B cell (primary cell): ENCODE data around the gene TENT4B. TPM values are rescaled to one million over a fixed set of nuclear protein-coding genes. Genes with fewer than 3 reads are reported as not detected.

Experiments
- ATAC-seq: fragments of 200-7000 bp; cut with Tn5 transposase; one replicate; pipeline ENCODE4 v1.10.0; 2021; ENCODE audit warnings: low read depth, mild to moderate bottlenecking, moderate number of reproducible peaks, moderate library complexity
- CTCF ChIA-PET: fragments of 350-600 bp; sonication (Branson Sonifier 250); formaldehyde crosslinking; loops from one replicate; lab custom pipeline; 2021; ENCODE audit warnings: antibody characterized with exemption, inconsistent platforms; lab: Charles Lee
- POLR2A ChIA-PET: fragments of 350-600 bp; sonication (Branson Sonifier 250); formaldehyde crosslinking; loops from one replicate; lab custom pipeline; 2021; ENCODE audit warnings: antibody characterized with exemption; lab: Charles Lee
- DNase-seq: peaks from one replicate; pipeline ENCODE4 v3.0.0; 2013
- H2AFZ ChIP-seq: 2 replicates; pipeline ENCODE4 v1.6.1; 2012; ENCODE audit warnings: mild to moderate bottlenecking, low read depth, low read length; ENCODE audit not compliant: insufficient read depth, poor library complexity, severe bottlenecking
- H3K27ac ChIP-seq, 2 donors: 1 replicate in 1 of 2; 2 replicates in 1 of 2; pipeline ENCODE4 v1.5.1; 2012 to 2013; ENCODE audit warnings: low read length in 2 of 2, mild to moderate bottlenecking in 2 of 2, moderate library complexity in 1 of 2
- H3K27me3 ChIP-seq, 4 experiments: fragments of 200-600 bp in 1 of 4; sonication (generic) in 1 of 4; replicated peaks in 1 of 4; 1 replicate in 2 of 4; 2 replicates in 2 of 4; pipeline versions ENCODE4 v1.6.1 to v1.7.0; 2013 to 2016; ENCODE audit warnings: low read length in 3 of 4, mild to moderate bottlenecking in 2 of 4, mixed read lengths in 1 of 4, moderate library complexity in 1 of 4; ENCODE audit not compliant: insufficient read depth in 4 of 4, control insufficient read depth in 3 of 4; ENCODE audit errors: control extremely low read depth in 1 of 4
- H3K36me3 ChIP-seq, 2 experiments: replicated peaks in 1 of 2; 1 replicate in 1 of 2; 2 replicates in 1 of 2; pipeline versions ENCODE4 v1.6.1 to v1.7.1; 2013; ENCODE audit warnings: low read length in 1 of 2; ENCODE audit not compliant: insufficient read depth in 2 of 2, control insufficient read depth in 1 of 2; ENCODE audit errors: control extremely low read depth in 1 of 2, extremely low read depth in 1 of 2
- H3K4me1 ChIP-seq, 2 donors: fragments of 200-600 bp in 1 of 2; sonication (generic) in 1 of 2; 1 replicate in 1 of 2; 2 replicates in 1 of 2; pipeline versions ENCODE4 v1.5.1 to v1.6.1; 2013 to 2017; ENCODE audit warnings: low read length in 2 of 2; ENCODE audit not compliant: control insufficient read depth in 2 of 2, insufficient read depth in 2 of 2
- H3K4me2 ChIP-seq: replicated peaks from 2 replicates; pipeline ENCODE3; 2012; ENCODE audit warnings: mild to moderate bottlenecking, low read depth, low read length; ENCODE audit not compliant: poor library complexity, severe bottlenecking
- H3K4me3 ChIP-seq, 5 experiments: fragments of 200-600 bp in 1 of 5; sonication (generic) in 1 of 5; 1 replicate in 3 of 5; 2 replicates in 2 of 5; pipeline versions ENCODE4 v1.5.1 to v1.7.0; 2011 to 2016; ENCODE audit warnings: low read length in 4 of 5, mild to moderate bottlenecking in 4 of 5, low read depth in 2 of 5, control low read depth in 1 of 5, moderate library complexity in 1 of 5; ENCODE audit not compliant: insufficient read depth in 1 of 5; ENCODE audit errors: control extremely low read depth in 1 of 5, extremely low read depth in 1 of 5
- H3K79me2 ChIP-seq: fragments of 200-600 bp; sonication (generic); one replicate; pipeline ENCODE4 v1.6.0; 2016; ENCODE audit warnings: low read length; ENCODE audit not compliant: control insufficient read depth, insufficient read depth
- H3K9ac ChIP-seq: fragments of 200-600 bp; sonication (generic); 2 replicates; pipeline ENCODE4 v1.6.1; 2017; ENCODE audit warnings: mild to moderate bottlenecking, low read length, moderate library complexity
- H3K9me3 ChIP-seq, 3 donors: one replicate each; pipeline versions ENCODE4 v1.6.1 to v1.7.1; 2013; ENCODE audit warnings: low read length in 2 of 3; ENCODE audit not compliant: control insufficient read depth in 2 of 3, insufficient read depth in 1 of 3; ENCODE audit errors: control extremely low read depth in 1 of 3
- H4K20me1 ChIP-seq: 2 replicates; pipeline ENCODE4 v1.6.0; 2012; ENCODE audit warnings: mild to moderate bottlenecking, low read length; ENCODE audit not compliant: insufficient read depth, control insufficient read depth, poor library complexity, severe bottlenecking
- H3K27ac Mint-ChIP-seq: one replicate; pipeline ENCODE4 v1.8.0; 2021; ENCODE audit warnings: mixed read lengths
- H3K27me3 Mint-ChIP-seq: one replicate; pipeline ENCODE4 v1.8.0; 2021; ENCODE audit warnings: mixed read lengths
- H3K4me1 Mint-ChIP-seq: one replicate; pipeline ENCODE4 v1.8.0; 2021; ENCODE audit warnings: mixed read lengths
- H3K4me3 Mint-ChIP-seq: one replicate; pipeline ENCODE4 v1.8.0; 2021; ENCODE audit warnings: mixed read lengths
- H3K9me3 Mint-ChIP-seq: one replicate; pipeline ENCODE4 v1.8.0; 2022; ENCODE audit warnings: mixed read lengths; ENCODE audit not compliant: insufficient read depth
- EZH2 ChIP-seq: IDR thresholded peaks from 2 replicates; pipeline ENCODE4 v1.6.1; 2012; ENCODE audit warnings: borderline replicate concordance, low read depth, mild to moderate bottlenecking, moderate library complexity, low read length; ENCODE audit not compliant: insufficient read depth, poor library complexity, severe bottlenecking
- WGBS: methylation state at CpG from one replicate; pipeline ENCODE4 v1.1.5; 2013; ENCODE audit warnings: missing lambda C conversion rate; ENCODE audit not compliant: insufficient coverage; 5-methylcytosine and 5-hydroxymethylcytosine counted together
- intact Hi-C: fragments of 100-400 bp; cut with micrococcal nuclease; formaldehyde crosslinking; loops from one replicate; pipeline ENCODE4 v1.10.0; 2022
- polyA plus RNA-seq: library from polyadenylated mRNA; depleted of rRNA; stranded (reverse); fragments of >200 nt; gene quantifications from 2 replicates; pipeline ENCODE4 v1.2.3, GENCODE V29; 2012
- total RNA-seq, 2 donors: library from RNA; stranded (reverse); fragments of 120-200 nt in 1 of 2; gene quantifications; 1 replicate in 1 of 2; 2 replicates in 1 of 2; pipeline versions ENCODE4 v1.2.3 to v1.2.4, GENCODE V29; 2013 to 2022
- TF ChIP-seq, protein P1 (sequence below): fragments of 200-600 bp; IDR thresholded peaks from one replicate; pipeline ENCODE4 v1.8.0; 2022; ENCODE audit warnings: antibody characterized with exemption, mild to moderate bottlenecking

TENT4B gene
- total and polyA plus RNA-seq, 2 donors (not counting 1 experiment from before 2014, with no cell fraction given) = 6.1 to 17.1 TPM

DNA sequence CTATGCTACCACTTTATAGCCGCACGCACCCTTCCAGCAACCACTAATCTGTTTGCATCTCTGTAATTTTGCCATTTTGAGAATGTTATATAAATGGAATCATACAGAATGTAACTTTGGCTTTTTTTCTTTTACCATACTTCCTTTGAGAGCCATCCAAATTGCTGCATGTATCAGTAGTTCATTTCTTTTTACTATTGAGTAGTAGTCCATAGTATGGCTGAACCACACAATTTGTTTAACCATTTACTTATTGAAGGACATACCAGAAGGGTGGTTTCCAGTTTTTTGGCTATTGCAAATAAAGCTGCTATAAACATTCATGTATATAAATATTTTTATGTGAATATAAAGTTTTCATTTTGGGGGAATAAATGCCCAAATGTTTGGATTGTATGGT, 8.8 kb downstream of the TENT4B start:
- Mint-ChIP-seq H3K4me3 (no peak overlapping the region), H3K4me1 (peaks cover 52% of the 10 kb centered on the region), H3K27ac (no peak overlapping the region), H3K9me3 (no peaks in the 10 kb centered on the region), H3K27me3 (no peaks in the 10 kb centered on the region)
- ChIA-PET CTCF (interaction anchor here (1.2 kb wide), 1 partner anchor 49 kb away, joined by 4 read pairs; no protein-coding TSS in a partner anchor), POLR2A (interaction anchor here (0.5 kb wide), 1 partner anchor 112 kb away, joined by 4 read pairs; no protein-coding TSS in a partner anchor)
- TF ChIP-seq, protein P1, sequence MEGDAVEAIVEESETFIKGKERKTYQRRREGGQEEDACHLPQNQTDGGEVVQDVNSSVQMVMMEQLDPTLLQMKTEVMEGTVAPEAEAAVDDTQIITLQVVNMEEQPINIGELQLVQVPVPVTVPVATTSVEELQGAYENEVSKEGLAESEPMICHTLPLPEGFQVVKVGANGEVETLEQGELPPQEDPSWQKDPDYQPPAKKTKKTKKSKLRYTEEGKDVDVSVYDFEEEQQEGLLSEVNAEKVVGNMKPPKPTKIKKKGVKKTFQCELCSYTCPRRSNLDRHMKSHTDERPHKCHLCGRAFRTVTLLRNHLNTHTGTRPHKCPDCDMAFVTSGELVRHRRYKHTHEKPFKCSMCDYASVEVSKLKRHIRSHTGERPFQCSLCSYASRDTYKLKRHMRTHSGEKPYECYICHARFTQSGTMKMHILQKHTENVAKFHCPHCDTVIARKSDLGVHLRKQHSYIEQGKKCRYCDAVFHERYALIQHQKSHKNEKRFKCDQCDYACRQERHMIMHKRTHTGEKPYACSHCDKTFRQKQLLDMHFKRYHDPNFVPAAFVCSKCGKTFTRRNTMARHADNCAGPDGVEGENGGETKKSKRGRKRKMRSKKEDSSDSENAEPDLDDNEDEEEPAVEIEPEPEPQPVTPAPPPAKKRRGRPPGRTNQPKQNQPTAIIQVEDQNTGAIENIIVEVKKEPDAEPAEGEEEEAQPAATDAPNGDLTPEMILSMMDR = no peak
- no peak for TF ChIP-seq EZH2
- no peak for ATAC-seq
- Histone ChIP-seq H2AFZ (no peak overlapping the region), H3K9me3 (no peaks in the 10 kb centered on the region), H3K27me3 (no peaks in the 10 kb centered on the region), H3K4me2 (peak overlapping the region; percentile 24), H3K4me3 (no peak overlapping the region), H3K9ac (no peak overlapping the region), H3K36me3 (peaks cover 0 to 5% of the 10 kb centered on the region in 2 experiments), H3K27ac (no peak overlapping the region), H4K20me1 (peaks cover 17% of the 10 kb centered on the region), H3K79me2 (peaks cover 88% of the 10 kb centered on the region), H3K4me1 (peaks cover 0 to 14% of the 10 kb centered on the region in 2 donors)
- no CpG with 5 or more reads among the region's 2 CpGs for WGBS
- intact Hi-C loops = no loop called here
- no peak for DNase-seq

DNA sequence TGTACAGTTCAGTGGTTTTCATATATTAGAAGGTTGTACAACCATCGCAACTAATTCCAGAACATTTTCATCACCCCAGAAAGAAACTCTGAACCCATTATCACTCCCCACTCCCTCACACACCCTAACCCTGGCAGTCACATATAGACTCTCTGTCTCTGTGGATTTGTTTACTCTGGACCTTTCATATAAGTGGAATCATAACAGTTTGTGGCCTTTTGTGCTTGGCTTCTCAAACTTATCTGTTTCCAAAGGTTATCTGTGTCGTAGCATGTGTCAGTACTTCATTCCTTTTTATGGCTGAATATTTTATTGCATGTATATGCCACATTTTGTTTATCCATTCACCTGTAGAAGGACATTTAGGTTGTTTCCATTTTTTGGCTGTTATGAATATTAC, 12.4 kb downstream of the TENT4B start:
- DNase-seq (no peak), ATAC-seq (no peak)
- Histone ChIP-seq H2AFZ (no peak overlapping the region), H3K4me3 (no peak overlapping the region), H4K20me1 (peaks cover 25% of the 10 kb centered on the region), H3K4me2 (no peak overlapping the region), H3K27me3 (no peaks in the 10 kb centered on the region), H3K4me1 (peaks cover 6 to 24% of the 10 kb centered on the region in 2 donors), H3K36me3 (peaks cover 0 to under 1% of the 10 kb centered on the region in 2 experiments), H3K79me2 (peaks cover 88% of the 10 kb centered on the region), H3K9me3 (no peaks in the 10 kb centered on the region), H3K9ac (no peak overlapping the region), H3K27ac (no peak overlapping the region)
- Mint-ChIP-seq H3K9me3 (no peaks in the 10 kb centered on the region), H3K4me3 (no peak overlapping the region), H3K27me3 (no peaks in the 10 kb centered on the region), H3K27ac (no peak overlapping the region), H3K4me1 (peaks cover 52% of the 10 kb centered on the region)
- TF ChIP-seq, protein P1 = no peak
- no peak for TF ChIP-seq EZH2
- CTCF ChIA-PET = no interaction called here
- POLR2A ChIA-PET = no interaction called here
- WGBS = no CpG with 5 or more reads among the region's 2 CpGs
- intact Hi-C loops = no loop called here
